Measurements from ENCODE around the gene STARD5.

- TF ChIP-seq CTCF (conservative IDR thresholded peaks at IDR 0.05; ENCODE audit: low read length) (no peak), EZH2phosphoT487 (IDR thresholded peaks at IDR 0.05; ENCODE audit: borderline replicate concordance, low read depth, low read length) (no peak)
Measured at GRCh38 chr15:81322676-81323253, 1.2 kb downstream of the STARD5 start.
